GM23338 (cell line): ENCODE measurements around the gene DTNB. TPM values are rescaled to one million over a fixed set of nuclear protein-coding genes. Genes with fewer than 3 reads are reported as not detected.

ENCODE experiments used
- ATAC-seq: fragments of 200-7000 bp; cut with Tn5 transposase; 3 replicates; pipeline ENCODE4 v1.9.1; 2020
- DNase-seq: peaks from one replicate; pipeline ENCODE4 v3.0.0-alpha.2; 2015; ENCODE audit warnings: low spot score
- H2AFZ ChIP-seq: fragments of 200-600 bp; sonication (generic); 2 replicates; pipeline ENCODE4 v1.8.0; 2016; ENCODE audit warnings: antibody characterized with exemption, mild to moderate bottlenecking, moderate library complexity
- H3F3A ChIP-seq: fragments of 200-600 bp; sonication (generic); replicated peaks from 2 replicates; pipeline ENCODE4 v1.8.0; 2017; ENCODE audit warnings: antibody characterized with exemption, mixed run types, low read depth
- H3K27ac ChIP-seq: fragments of 200-600 bp; sonication (generic); 2 replicates; pipeline ENCODE4 v1.6.1; 2016; ENCODE audit warnings: low read depth
- H3K27me3 ChIP-seq: fragments of 200-600 bp; sonication (generic); 2 replicates; pipeline ENCODE4 v1.8.0; 2016; ENCODE audit warnings: mild to moderate bottlenecking, mixed run types, moderate library complexity; ENCODE audit not compliant: insufficient read depth
- H3K36me3 ChIP-seq: fragments of 200-600 bp; sonication (generic); 2 replicates; pipeline ENCODE4 v1.8.0; 2016; ENCODE audit warnings: mild to moderate bottlenecking; ENCODE audit not compliant: insufficient read depth
- H3K4me1 ChIP-seq: fragments of 200-600 bp; sonication (generic); 2 replicates; pipeline ENCODE4 v1.8.0; 2016; ENCODE audit warnings: mild to moderate bottlenecking, moderate library complexity; ENCODE audit not compliant: insufficient read depth
- H3K4me2 ChIP-seq: fragments of 200-600 bp; sonication (generic); 2 replicates; pipeline ENCODE4 v1.7.1; 2017; ENCODE audit warnings: mixed run types
- H3K4me3 ChIP-seq: fragments of 200-600 bp; sonication (generic); 2 replicates; pipeline ENCODE4 v1.6.1; 2016; ENCODE audit warnings: mixed run types
- H3K79me2 ChIP-seq: fragments of 200-600 bp; sonication (generic); replicated peaks from 2 replicates; pipeline ENCODE4 v1.8.0; 2017; ENCODE audit warnings: mild to moderate bottlenecking; ENCODE audit not compliant: insufficient read depth
- H3K9me2 ChIP-seq: fragments of 200-600 bp; sonication (generic); 2 replicates; pipeline ENCODE4 v1.8.0; 2017; ENCODE audit not compliant: insufficient read depth
- H4K20me1 ChIP-seq: fragments of 200-600 bp; sonication (generic); replicated peaks from 2 replicates; pipeline ENCODE4 v1.8.0; 2017; ENCODE audit warnings: mild to moderate bottlenecking; ENCODE audit not compliant: insufficient read depth
- H3K27ac Mint-ChIP-seq: 2 replicates; pipeline ENCODE4 v1.8.0; 2020; ENCODE audit warnings: inconsistent platforms, mild to moderate bottlenecking, moderate library complexity, mixed read lengths
- H3K27me3 Mint-ChIP-seq: 3 replicates; pipeline ENCODE4 v1.8.0; 2022; ENCODE audit warnings: low read depth, mild to moderate bottlenecking, moderate library complexity, mixed read lengths, inconsistent platforms; ENCODE audit not compliant: insufficient read depth, poor library complexity
- H3K36me3 Mint-ChIP-seq: 3 replicates; pipeline ENCODE4 v1.8.0; 2021; ENCODE audit warnings: low read depth, mild to moderate bottlenecking, inconsistent platforms, moderate library complexity, mixed read lengths
- H3K4me1 Mint-ChIP-seq: 3 replicates; pipeline ENCODE4 v1.8.0; 2020; ENCODE audit warnings: mild to moderate bottlenecking, inconsistent platforms, mixed read lengths
- H3K4me3 Mint-ChIP-seq: 3 replicates; pipeline ENCODE4 v1.8.0; 2021; ENCODE audit warnings: moderate library complexity, mild to moderate bottlenecking, inconsistent platforms, mixed read lengths
- H3K9me3 Mint-ChIP-seq: 3 replicates; pipeline ENCODE4 v1.8.0; 2020; ENCODE audit warnings: moderate library complexity, mild to moderate bottlenecking, inconsistent platforms, mixed read lengths
- CREB1 ChIP-seq: fragments of 250-450 bp; sonication (Bioruptor Pico); IDR thresholded peaks from 2 replicates; pipeline ENCODE4 v1.5.0; 2020; ENCODE audit warnings: low read depth, mild to moderate bottlenecking, moderate library complexity
- CTCF ChIP-seq, 2 experiments: fragments of 200-600 bp in 1 of 2; sonication (generic) in 1 of 2; conservative IDR thresholded peaks; 2 replicates each; pipeline versions ENCODE4 v1.5.1 to v1.6.1; 2016 to 2017; ENCODE audit warnings: antibody characterized with exemption in 2 of 2, low read depth in 2 of 2, mild to moderate bottlenecking in 2 of 2, moderate library complexity in 1 of 2
- EZH2phosphoT487 ChIP-seq: fragments of 200-600 bp; sonication (generic); IDR thresholded peaks from one replicate; pipeline ENCODE4 v1.8.1; 2018; ENCODE audit warnings: antibody characterized with exemption; ENCODE audit not compliant: unreplicated experiment
- JUNB ChIP-seq: IDR thresholded peaks from one replicate; pipeline ENCODE4 v1.6.1; 2016; ENCODE audit warnings: antibody characterized with exemption; ENCODE audit not compliant: unreplicated experiment
- NANOG ChIP-seq: IDR thresholded peaks from 2 replicates; pipeline ENCODE4 v1.6.1; 2016; ENCODE audit warnings: antibody characterized with exemption, borderline replicate concordance
- POLR2AphosphoS5 ChIP-seq: IDR thresholded peaks from 2 replicates; pipeline ENCODE4 v1.6.1; 2016; ENCODE audit warnings: antibody characterized with exemption, low read depth
- REST ChIP-seq: IDR thresholded peaks from one replicate; pipeline ENCODE4 v1.6.1; 2018; ENCODE audit warnings: antibody characterized with exemption; ENCODE audit not compliant: unreplicated experiment
- ZNF114 ChIP-seq: fragments of 250-450 bp; sonication (Bioruptor Pico); IDR thresholded peaks from 2 replicates; pipeline ENCODE4 v1.5.0; 2020; ENCODE audit warnings: mild to moderate bottlenecking, moderate library complexity
- ZNF331 ChIP-seq: fragments of 250-450 bp; sonication (Bioruptor Pico); IDR thresholded peaks from 2 replicates; pipeline ENCODE4 v1.5.0; 2020; ENCODE audit warnings: low read depth, mild to moderate bottlenecking, moderate library complexity
- ZNF462 ChIP-seq: fragments of 250-450 bp; sonication (Bioruptor Pico); IDR thresholded peaks from 2 replicates; pipeline ENCODE4 v1.5.0; 2020; ENCODE audit warnings: mild to moderate bottlenecking, moderate library complexity
- polyA plus RNA-seq: library from polyadenylated mRNA; unstranded; fragments of >200 nt; fragmentation: Nextera tagmentation; extraction: Ambion mirVana; gene quantifications from 2 replicates; pipeline ENCODE4 v1.2.1, GENCODE V29; 2016
- total RNA-seq: library from RNA; depleted of rRNA; stranded (reverse); fragments of >200 nt; shearing (Covaris generic); gene quantifications from 2 replicates; pipeline ENCODE4 v1.2.3, GENCODE V29; 2014
- TF ChIP-seq, protein P1 (sequence below): IDR thresholded peaks from 2 replicates; pipeline ENCODE4 v1.6.1; 2016; ENCODE audit warnings: antibody characterized with exemption

DTNB gene
- total and polyA plus RNA-seq, 2 experiments from 2014 or later = 22.1 to 29.4 TPM

DNA sequence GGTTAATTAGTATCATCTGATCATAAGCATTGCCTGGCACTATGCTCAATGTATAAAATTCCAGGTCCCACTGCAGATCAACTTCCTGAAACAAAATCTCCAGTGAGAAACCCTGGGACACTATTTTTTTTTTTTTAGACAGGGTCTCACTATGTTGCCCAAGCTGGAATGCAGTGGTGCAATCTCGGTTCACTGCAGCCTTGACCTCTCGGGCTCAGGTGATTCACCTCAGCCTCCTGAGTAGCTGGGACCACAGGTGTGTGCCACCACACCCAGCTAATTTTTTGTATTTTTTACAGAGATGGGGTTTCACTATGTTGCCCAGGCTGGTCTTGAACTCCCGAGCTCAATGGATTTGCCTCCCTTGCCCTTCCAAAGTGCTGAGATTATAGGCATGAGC, 31.1 kb downstream of the DTNB start (continued):
- TF ChIP-seq, protein P1, sequence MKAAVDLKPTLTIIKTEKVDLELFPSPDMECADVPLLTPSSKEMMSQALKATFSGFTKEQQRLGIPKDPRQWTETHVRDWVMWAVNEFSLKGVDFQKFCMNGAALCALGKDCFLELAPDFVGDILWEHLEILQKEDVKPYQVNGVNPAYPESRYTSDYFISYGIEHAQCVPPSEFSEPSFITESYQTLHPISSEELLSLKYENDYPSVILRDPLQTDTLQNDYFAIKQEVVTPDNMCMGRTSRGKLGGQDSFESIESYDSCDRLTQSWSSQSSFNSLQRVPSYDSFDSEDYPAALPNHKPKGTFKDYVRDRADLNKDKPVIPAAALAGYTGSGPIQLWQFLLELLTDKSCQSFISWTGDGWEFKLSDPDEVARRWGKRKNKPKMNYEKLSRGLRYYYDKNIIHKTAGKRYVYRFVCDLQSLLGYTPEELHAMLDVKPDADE = no peak
- TF ChIP-seq ZNF114 (CRISPR knock-in tag) (no peak), CTCF (conservative IDR thresholded peaks at IDR 0.05; ENCODE audit: low read depth in 2 of 2) (no peak), NANOG (no peak), POLR2AphosphoS5 (no peak), JUNB (no peak)

DNA sequence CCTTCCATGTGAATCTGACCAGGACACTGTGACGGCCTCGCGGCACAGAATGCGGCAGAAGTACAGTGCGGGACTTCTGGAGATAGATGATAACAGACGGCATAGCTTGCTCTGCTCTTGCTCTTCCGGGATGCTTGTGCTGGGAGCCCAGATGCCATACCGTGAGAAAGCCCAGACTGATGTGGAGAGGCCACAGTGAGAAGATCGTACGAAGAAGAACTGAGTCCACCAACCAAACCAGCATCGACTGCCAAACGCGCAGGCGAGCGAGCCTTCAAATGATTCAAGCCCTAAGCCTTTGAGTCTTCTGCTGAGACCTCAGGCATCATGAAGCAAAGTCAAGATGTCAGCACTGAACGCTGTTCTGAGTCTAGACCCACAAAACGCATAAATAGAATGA, 33.7 kb downstream of the DTNB start:
- H3K9me3 Mint-ChIP-seq = peaks cover 3% of the 10 kb centered on the region
- H3K36me3 Mint-ChIP-seq = peaks cover 30% of the 10 kb centered on the region
- peaks cover 9% of the 10 kb centered on the region; the same call in 1 of the 2 replicates for H3K4me1 ChIP-seq
- DNase-seq (no peak), ATAC-seq (no peak)
- 0 out of 2 replicates have a peak, but pooled peaks cover 3% of the 10 kb centered on the region for H3K9me2 ChIP-seq
- no peaks in the 10 kb centered on the region for H3K27me3 ChIP-seq
- no peak overlapping the region for H3K27ac Mint-ChIP-seq
- peaks cover 3% of the 10 kb centered on the region for H3K4me1 Mint-ChIP-seq
- no peak overlapping the region for H3K27ac ChIP-seq
- no peaks in the 10 kb centered on the region for H3F3A ChIP-seq
- no peaks in the 10 kb centered on the region for H4K20me1 ChIP-seq
- no peak overlapping the region for H3K4me3 Mint-ChIP-seq
- TF ChIP-seq POLR2AphosphoS5 = no peak
- no peak for TF ChIP-seq ZNF331 (CRISPR knock-in tag)
- no peak for TF ChIP-seq REST
- TF ChIP-seq EZH2phosphoT487 = no peak
- no peak for TF ChIP-seq ZNF462
- no peak for TF ChIP-seq CREB1 (CRISPR knock-in tag)
- TF ChIP-seq, protein P1 = no peak
- peaks cover 2% of the 10 kb centered on the region for H3K27me3 Mint-ChIP-seq
- H3K4me3 ChIP-seq = no peak overlapping the region
- H3K4me2 ChIP-seq = no peak overlapping the region
- H3K79me2 ChIP-seq = no peaks in the 10 kb centered on the region; the same call in none of the 2 replicates
- H2AFZ ChIP-seq = no peak overlapping the region
- no peaks in the 10 kb centered on the region for H3K36me3 ChIP-seq
